Middle frontal gyrus (tissue), 1 donor: ENCODE measurements around the gene PIEZO1.
"Not testable (repeated sequence)": the region's sequence is repeated elsewhere in the genome, so short reads cannot be mapped to it uniquely, and the experiment has no call there.

Experiments used
- DNase-seq: peaks from one replicate; pipeline ENCODE4 v3.0.0-alpha.2; 2015; ENCODE audit warnings: low spot score; ENCODE audit errors: extremely low spot score

The PIEZO1 gene

DNA sequence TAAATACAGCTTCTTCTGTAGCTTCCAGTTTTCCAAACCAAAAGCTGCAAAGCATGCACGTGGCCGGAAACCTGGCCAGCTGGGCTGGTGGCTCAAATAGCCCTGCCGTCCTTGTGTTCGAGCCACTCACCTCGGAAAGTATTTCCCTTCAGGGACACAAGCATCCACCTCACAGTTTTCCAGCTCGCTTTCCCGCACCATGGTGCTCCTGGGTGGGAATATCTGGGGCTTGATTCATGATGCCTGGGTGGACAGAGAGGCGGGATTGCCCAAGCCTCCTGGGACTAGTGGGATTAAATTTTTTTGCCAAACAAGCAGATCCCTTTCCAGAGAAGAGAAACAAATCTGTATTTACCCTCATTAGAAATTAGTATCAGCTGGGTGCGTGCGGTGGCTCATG is 115.0 kb downstream of the PIEZO1 start:
- DNase-seq, result no peak

DNA sequence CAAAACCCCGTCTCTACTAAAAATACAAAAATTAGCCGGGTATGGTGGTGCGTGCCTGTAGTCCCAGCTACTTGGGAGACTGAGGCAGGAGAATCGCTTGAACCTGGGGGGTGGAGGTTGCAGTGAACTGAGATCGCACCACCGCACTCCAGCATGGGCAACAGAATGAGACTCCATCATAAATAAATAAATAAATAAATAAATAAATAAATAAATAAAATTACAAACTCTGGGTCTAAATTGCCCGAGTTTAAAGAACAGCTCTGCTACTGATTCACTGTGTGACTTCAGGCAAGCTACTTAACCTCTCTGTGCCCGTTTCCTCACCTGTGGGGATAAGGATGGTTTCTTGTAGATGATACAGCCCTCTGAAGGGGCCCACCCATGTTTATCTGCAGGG is 115.5 kb downstream of the PIEZO1 start:
- not testable (repeated sequence) for DNase-seq

DNA sequence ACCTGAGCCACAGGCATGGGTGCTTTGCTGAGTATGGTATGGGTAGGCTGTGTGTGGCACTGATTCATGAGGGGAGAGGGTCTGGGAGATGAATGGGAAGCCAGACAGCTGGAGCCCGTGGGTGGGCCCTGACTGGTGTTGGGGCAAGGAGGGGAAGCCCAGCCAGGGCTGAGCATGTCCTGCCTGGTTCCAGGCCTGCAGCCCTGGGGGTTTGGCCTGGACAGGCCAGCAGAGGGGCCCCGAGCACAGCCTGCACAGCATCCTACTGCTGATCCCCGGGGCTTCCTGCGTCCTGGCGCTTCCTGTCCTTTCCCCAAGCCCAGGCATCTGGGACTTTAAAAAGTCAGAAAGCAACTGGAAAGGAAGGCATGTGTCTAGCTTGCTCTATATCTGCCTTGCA is 117.6 kb downstream of the PIEZO1 start:
- DNase-seq, result no peak

DNA sequence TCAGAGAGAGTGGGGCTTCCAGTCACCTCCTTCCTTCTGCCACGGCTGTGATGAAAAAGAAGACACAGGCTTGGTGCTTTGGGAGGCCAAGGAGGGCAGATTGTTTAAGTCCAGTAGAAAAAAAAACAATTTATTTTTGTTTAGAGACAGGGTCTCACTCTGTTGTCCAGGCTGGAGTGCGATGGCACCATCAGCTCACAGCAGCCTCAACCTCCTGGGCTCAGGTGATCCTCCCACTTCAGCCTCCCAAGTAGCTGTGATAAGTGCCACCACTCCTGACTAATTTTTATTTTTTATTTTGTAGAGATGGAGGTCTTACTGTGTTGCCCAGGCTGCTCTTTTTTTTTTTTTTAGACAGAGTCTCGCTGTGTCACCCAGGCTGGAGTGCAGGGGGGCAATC is 119.5 kb downstream of the PIEZO1 start:
- no peak for DNase-seq
